ENCODE results near the gene ZNF514. TPM values are rescaled to one million over a fixed set of nuclear protein-coding genes. Genes with fewer than 3 reads are reported as not detected.
"Not testable (repeated sequence)": the region's sequence is repeated elsewhere in the genome, so short reads cannot be mapped to it uniquely, and the experiment has no call there.

ZNF514 gene
- total RNA-seq = 14.7 TPM
- long read RNA-seq, partial matches to known transcripts = 1 of 11 reads
- long read RNA-seq, other reads (novel, unspliced or antisense) = 9 of 11 reads

- intact Hi-C loops (cut with DNase I) = loop anchor here (2.0 kb wide), 1 partner anchor 37 kb away; no protein-coding TSS in a partner anchor
- DNase-seq (ENCODE audit: low spot score) = peak; percentile 86
Observed at GRCh38 chr2:95159690-95160449, at the start of gene ZNF514. Gene ZNF514, minus strand, starts transcription at chr2:95159848. Its CDS starts 6,595 bp downstream, at chr2:95153253.

GRCh38 chr2:95208106-95208505 is 48.5 kb upstream of the ZNF514 start:
- DNase-seq (ENCODE audit: low spot score) = no peak
- intact Hi-C loops (cut with DNase I) = loop anchor here (5.0 kb wide), 1 partner anchor 86 kb away; the partner anchor contains the start of gene MRPS5

DNA sequence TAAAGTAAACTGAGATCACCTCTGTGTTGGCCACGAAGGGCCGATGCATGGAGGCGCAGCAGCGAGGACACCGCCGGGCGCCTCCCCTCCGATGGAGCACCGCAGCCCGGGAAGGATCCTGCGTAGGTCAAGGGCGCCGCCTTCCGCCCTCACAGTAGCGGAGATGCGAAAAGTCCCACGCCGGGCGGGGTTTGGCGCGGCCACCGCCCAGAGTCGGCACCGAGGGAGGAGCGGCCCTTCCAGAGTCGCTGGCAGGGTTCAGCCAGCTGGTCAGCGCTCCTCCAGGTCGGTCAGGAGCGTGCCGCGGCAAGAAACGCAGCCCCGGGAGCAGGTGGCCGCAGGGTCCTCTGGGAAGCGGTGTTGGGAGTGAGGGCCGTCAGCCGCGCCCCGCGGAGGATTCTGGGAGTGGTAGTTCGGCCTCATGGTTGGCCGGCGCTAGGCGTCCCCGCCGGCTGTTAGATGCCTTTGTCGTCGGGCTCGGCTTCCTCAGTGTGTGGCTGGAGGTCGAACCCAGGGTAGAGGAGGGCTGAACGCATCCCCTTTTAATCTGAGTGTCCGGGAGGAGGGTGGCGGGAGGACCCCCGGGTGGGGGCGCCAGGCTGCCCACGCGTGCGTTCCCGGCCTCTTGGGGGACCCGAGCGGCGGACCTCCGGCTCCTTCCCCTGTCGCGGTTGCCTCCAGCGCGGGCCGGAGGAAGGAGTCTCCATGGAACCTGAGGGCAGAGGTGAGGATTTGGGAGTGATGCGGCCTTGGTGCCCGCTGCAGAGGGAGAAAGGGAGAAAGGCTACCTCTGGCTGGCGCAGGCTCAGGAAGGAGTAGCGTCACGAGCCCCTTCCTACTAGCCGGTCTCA is 47.7 kb upstream of the ZNF514 start, which contains the start of gene ZNF892:
TSS of gene ZNF892 (plus strand) at position 411 of the 851 bp plus-strand sequence. CDS start at position 706, 295 bp downstream.
- intact Hi-C loops (cut with DNase I) = loop anchor here (1.0 to 5.0 kb wide), 2 partner anchors 42 to 85 kb away; partner anchors contain the start of genes MRPS5 and ZNF2
- DNase-seq (ENCODE audit: low spot score) = peak; percentile 96

DNA sequence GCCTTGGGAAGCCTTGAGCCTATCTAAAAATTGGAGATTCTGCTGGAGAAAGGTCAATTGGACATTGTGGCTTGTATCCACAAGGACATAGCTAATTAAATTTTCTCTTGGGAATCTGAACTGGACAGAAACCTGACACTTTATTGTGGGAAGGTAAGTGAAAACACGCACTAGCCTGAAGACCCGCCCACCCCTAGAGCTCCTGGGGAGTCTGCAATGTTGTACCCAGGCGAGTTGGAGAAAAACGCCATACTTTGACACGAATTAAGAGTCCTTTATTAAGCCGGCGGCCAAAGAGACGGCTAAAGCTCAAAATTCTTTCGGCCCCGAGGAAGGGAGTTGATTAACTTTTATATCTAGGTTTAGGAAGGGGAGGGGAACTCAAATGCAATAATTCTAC is 46.4 kb upstream of the ZNF514 start:
- intact Hi-C loops (cut with DNase I) = loop anchor here (5.0 kb wide), 1 partner anchor 84 kb away; the partner anchor contains the start of gene MRPS5

GRCh38 chr2:95204396-95204795 is 44.7 kb upstream of the ZNF514 start:
- intact Hi-C loops (cut with DNase I) = no loop called here
- DNase-seq (ENCODE audit: low spot score) = no peak

More for the DNA sequence above, 46.4 kb upstream of the ZNF514 start:
- no peak for DNase-seq (ENCODE audit: low spot score)

DNA sequence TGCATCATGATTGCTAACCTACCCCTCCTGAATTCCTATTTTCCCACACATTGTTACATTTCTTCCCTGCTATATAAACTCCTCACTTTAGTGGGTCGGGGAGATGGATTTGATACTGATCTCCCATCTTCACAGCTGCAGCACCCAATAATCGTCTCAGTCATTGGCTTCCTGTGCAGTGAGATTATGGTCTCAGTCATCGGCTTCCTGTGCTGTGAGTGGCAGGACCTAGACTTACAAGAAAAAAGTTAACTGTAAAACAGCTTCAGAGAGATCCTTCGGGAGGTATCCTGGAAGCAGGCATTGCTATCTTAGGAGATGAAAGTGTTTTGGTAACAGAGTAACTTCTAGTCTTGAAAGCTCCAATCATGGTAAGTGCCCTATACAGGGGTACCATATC is 44.3 kb upstream of the ZNF514 start:
- intact Hi-C loops (cut with DNase I) = no loop called here

DNA sequence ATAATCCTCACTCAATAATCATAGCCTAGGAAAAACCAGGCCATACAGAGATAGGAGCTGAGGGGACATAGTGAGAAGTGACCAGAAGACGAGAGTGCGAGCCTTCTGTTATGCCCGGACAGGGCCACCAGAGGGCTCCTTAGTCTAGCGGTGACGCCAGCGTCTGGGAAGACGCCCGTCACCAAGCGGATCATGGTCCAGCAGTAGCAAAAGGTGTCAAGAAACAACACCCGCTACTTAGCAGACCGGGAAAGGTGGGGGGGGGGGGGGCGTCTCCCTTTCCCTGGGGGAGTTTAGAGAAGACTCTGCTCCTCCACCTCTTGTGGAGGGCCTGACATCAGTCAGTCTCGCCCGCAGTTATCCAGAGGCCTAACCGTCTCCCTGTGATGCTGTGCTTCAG is 33.3 kb upstream of the ZNF514 start:
- intact Hi-C loops (cut with DNase I) = not testable (repeated sequence)

More for the DNA sequence above, 44.3 kb upstream of the ZNF514 start:
- no peak for DNase-seq (ENCODE audit: low spot score)

GRCh38 chr2:95185973-95186372 is 26.3 kb upstream of the ZNF514 start:
- intact Hi-C loops (cut with DNase I) = no loop called here
- DNase-seq (ENCODE audit: low spot score) = no peak

More for the DNA sequence above, 33.3 kb upstream of the ZNF514 start:
- peak; percentile 79 for DNase-seq (ENCODE audit: low spot score)

- intact Hi-C loops (cut with DNase I) = no loop called here
- DNase-seq (ENCODE audit: low spot score) = no peak
Observed at GRCh38 chr2:95185197-95185596, 25.5 kb upstream of the ZNF514 start.

- intact Hi-C loops (cut with DNase I) = no loop called here
Observed at GRCh38 chr2:95181774-95182173, 22.1 kb upstream of the ZNF514 start.

GRCh38 chr2:95179451-95179850 is 19.8 kb upstream of the ZNF514 start:
- no peak for DNase-seq (ENCODE audit: low spot score)
- intact Hi-C loops (cut with DNase I) = no loop called here

More at GRCh38 chr2:95181774-95182173, 22.1 kb upstream of the ZNF514 start:
- DNase-seq (ENCODE audit: low spot score) = no peak

DNA sequence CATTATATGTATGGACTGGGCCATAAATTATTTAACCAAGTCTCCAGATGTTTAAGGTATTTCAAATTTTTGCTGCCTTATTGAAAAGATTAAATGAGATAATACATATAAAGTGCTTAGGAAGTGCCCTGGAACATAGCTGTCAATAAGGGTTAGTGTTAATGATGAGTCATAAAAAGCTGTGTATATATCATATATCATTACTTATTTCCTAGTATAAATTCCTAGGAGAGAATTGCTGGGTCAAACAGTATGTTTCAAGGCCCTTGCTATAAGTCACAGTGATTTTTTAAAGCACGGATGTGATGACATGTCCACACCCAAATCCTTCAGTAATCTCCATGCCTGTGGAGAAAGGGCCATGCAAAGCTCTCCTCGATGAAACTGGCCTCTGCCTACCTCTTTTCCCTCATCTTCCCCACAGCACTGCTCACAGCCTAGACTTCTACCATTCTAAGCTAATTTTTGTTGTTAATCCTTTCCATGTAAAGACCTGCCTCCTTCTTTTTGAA is 14.4 kb upstream of the ZNF514 start:
- intact Hi-C loops (cut with DNase I) = no loop called here
- no peak for DNase-seq (ENCODE audit: low spot score)

DNA sequence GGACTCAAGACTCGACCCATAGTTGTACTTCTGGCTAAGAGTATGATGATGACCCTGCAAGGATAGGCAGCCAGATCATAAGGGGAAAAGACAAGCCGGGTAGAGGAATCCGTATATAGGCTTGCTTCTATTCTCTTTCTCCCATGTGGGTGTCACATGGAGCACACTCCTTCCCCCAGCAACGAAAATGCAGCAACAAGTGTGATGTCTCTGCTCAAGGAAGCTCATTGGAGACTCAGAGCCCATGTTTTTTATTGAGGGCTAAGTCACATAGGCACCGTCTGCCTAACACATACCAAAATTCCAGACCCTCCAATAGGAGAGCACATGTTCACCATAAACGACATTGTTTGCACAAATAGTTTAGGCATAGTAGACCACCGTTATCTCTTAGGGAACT is 12.3 kb upstream of the ZNF514 start:
- no peak for DNase-seq (ENCODE audit: low spot score)
- intact Hi-C loops (cut with DNase I) = no loop called here

GRCh38 chr2:95166065-95166763 is 6.6 kb upstream of the ZNF514 start:
- DNase-seq (ENCODE audit: low spot score) = no peak
- intact Hi-C loops (cut with DNase I) = no loop called here

GRCh38 chr2:95165371-95166064 is 5.9 kb upstream of the ZNF514 start, which contains the start of gene ZNF2:
Gene ZNF2, plus strand, starts transcription at chr2:95165809. Its CDS starts 10,418 bp downstream, at chr2:95176227.
- intact Hi-C loops (cut with DNase I) = loop anchor here (1.0 to 2.0 kb wide), 2 partner anchors 42 to 45 kb away; partner anchors contain the start of genes MRPS5 and ZNF892
- DNase-seq (ENCODE audit: low spot score) = peak; percentile 98

DNA sequence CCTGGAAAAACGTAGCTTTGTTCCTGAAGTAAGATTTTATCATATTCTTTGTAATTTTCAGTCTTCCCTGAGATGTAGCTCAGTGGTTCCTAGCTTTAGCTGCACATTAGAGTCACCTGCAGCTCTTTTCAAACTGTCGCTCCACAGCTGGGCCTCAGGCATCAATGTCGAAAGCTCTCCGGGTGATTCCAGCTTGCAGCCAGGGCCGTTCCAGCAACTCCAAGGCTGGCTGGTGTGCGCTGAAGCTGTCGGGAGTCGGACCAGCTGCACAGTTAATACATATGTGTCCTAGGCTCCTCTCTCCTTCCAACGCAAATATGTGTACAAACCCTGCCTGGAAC is 5.4 kb upstream of the ZNF514 start:
- DNase-seq (ENCODE audit: low spot score) = no peak
- intact Hi-C loops (cut with DNase I) = loop anchor here (1.0 to 2.0 kb wide), 2 partner anchors 42 to 44 kb away; partner anchors contain the start of genes MRPS5 and ZNF892

- intact Hi-C loops (cut with DNase I) = loop anchor here (2.0 kb wide), 1 partner anchor 36 kb away; no protein-coding TSS in a partner anchor
- peak; percentile 82 for DNase-seq (ENCODE audit: low spot score)
Observed at GRCh38 chr2:95158891-95159619, 593 bp downstream of the ZNF514 start.

DNA sequence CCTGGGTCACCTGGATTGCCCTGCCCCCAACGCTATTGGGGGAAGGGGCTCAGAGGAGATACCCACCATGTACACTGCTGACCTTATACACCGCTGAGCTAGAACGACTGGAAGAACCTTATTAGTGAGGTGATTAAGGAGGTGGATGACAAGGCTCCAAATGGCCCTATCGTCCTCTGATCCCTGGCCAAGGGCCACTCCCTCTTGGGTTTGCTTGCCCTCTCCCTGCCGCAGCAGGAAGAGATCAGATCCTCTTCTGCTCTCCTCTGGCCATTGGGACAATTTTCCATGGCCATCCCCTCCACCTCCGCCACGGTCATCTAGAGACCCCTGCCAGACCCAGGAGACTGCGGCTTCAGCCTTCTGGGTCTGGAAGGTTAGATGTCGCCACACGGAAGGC is 1.2 kb downstream of the ZNF514 start:
- DNase-seq (ENCODE audit: low spot score) = no peak
- intact Hi-C loops (cut with DNase I) = loop anchor here (2.0 kb wide), 1 partner anchor 36 kb away; no protein-coding TSS in a partner anchor

All from cardiac septum (tissue), 1 donor.